Peyer's patch (tissue), 4 donors: ENCODE data around the gene TBCD. TPM values are rescaled to one million over a fixed set of nuclear protein-coding genes. Genes with fewer than 3 reads are reported as not detected.

ENCODE experiments used
- DNase-seq, 3 donors: peaks; one replicate each; pipeline ENCODE4 v3.0.0-alpha.2; 2017 to 2019
- H3K27ac ChIP-seq, 4 donors: fragments of 200-600 bp; sonication (generic); one replicate each; pipeline ENCODE4 v1.5.1; 2016 to 2019
- H3K27me3 ChIP-seq, 2 donors: fragments of 200-600 bp; sonication (generic); one replicate each; pipeline ENCODE4 v1.5.1; 2019
- H3K36me3 ChIP-seq, 3 donors: fragments of 200-600 bp; sonication (generic); one replicate each; pipeline ENCODE4 v1.5.1; 2016 to 2019
- H3K4me1 ChIP-seq, 4 donors: fragments of 200-600 bp; sonication (generic); one replicate each; pipeline ENCODE4 v1.5.1; 2016 to 2019
- H3K4me3 ChIP-seq, 4 donors: fragments of 200-600 bp; sonication (generic); 1 replicate in 3 of 4; 2 replicates in 1 of 4; pipeline ENCODE4 v1.5.1; 2016 to 2019; ENCODE audit warnings: mild to moderate bottlenecking in 1 of 4
- H3K9me3 ChIP-seq, 4 donors: fragments of 200-600 bp; sonication (generic); one replicate each; pipeline ENCODE4 v1.5.1; 2016 to 2019; ENCODE audit warnings: mild to moderate bottlenecking in 1 of 4
- POLR2A ChIP-seq, 2 donors: fragments of 450-650 bp; IDR thresholded peaks; one replicate each; pipeline ENCODE4 v1.5.1; 2017; ENCODE audit warnings: antibody characterized with exemption in 2 of 2, mild to moderate bottlenecking in 2 of 2, moderate library complexity in 2 of 2
- total RNA-seq, 4 donors: library from RNA; depleted of rRNA; stranded (reverse); fragments of >200 nt; gene quantifications; one replicate each; pipeline ENCODE4 v1.1.0, GENCODE V29; 2016
- TF ChIP-seq, protein P1 (sequence below), 6 experiments: fragments of 450-650 bp in 4 of 6; fragments of 200-600 bp in 2 of 6; sonication (generic) in 1 of 6; IDR thresholded peaks; one replicate each; pipeline ENCODE4 v1.5.1; 2017 to 2019; ENCODE audit warnings: antibody characterized with exemption in 6 of 6, mild to moderate bottlenecking in 3 of 6, moderate library complexity in 1 of 6

The TBCD gene
- total RNA-seq, 4 donors from 2014 or later = 58.7 to 130 (median 74.8) TPM

DNA sequence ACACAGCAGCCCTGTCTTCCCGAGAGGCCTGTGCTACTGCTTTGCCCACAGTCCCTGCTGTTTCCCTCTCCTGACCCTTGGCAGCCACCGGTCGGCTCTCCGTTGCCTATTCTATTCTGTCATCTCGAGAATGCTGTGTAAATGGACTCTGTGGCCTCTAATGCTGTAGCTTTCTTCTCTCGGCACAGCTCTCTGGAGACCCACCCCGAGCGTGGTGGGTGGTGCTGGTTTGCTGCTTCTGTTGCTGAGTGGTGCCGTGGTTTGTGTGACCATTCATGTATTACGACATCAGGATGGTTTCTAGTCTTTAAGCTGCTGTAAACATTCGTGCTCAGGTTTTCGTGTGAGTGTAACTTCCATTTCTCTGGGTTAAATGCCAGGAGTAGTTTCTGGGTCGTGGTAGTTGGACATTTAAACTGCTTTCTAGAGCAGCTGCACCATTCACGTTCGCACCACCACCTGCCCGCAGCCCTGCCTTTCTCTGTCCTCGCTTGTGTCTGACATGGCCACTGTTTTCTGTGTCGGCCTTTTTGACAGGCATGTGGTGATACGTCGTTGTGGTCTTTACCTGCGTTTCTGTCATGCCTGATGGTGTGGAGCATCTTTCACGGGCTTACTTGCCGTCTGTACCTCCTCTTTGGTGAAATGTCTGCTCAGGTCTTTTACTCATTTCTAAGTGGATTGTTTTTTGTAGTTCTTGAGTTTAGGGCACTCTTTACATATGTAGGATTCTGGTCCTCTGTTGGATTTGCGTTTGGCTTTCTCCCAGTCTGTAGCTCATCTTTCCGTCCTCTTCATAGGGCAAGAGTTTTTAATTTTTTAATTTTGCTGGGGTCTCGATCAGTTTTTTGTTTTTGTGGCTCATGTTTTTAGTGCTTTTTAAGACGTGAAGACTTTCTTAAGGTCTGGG, 135.6 kb downstream of the TBCD start:
- Histone ChIP-seq H3K9me3 (no peaks in the 10 kb centered on the region), H3K36me3 (no peaks in the 10 kb centered on the region), H3K27me3 (no peaks in the 10 kb centered on the region), H3K27ac (no peak overlapping the region), H3K4me3 (no peak overlapping the region), H3K4me1 (peaks cover 0 to 19% (median 6%) of the 10 kb centered on the region in 4 donors)
- TF ChIP-seq, protein P1, sequence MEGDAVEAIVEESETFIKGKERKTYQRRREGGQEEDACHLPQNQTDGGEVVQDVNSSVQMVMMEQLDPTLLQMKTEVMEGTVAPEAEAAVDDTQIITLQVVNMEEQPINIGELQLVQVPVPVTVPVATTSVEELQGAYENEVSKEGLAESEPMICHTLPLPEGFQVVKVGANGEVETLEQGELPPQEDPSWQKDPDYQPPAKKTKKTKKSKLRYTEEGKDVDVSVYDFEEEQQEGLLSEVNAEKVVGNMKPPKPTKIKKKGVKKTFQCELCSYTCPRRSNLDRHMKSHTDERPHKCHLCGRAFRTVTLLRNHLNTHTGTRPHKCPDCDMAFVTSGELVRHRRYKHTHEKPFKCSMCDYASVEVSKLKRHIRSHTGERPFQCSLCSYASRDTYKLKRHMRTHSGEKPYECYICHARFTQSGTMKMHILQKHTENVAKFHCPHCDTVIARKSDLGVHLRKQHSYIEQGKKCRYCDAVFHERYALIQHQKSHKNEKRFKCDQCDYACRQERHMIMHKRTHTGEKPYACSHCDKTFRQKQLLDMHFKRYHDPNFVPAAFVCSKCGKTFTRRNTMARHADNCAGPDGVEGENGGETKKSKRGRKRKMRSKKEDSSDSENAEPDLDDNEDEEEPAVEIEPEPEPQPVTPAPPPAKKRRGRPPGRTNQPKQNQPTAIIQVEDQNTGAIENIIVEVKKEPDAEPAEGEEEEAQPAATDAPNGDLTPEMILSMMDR (IDR thresholded peaks at IDR 0.05) = no peak
- TF ChIP-seq POLR2A (IDR thresholded peaks at IDR 0.05) = no peak
- no peak for DNase-seq

DNA sequence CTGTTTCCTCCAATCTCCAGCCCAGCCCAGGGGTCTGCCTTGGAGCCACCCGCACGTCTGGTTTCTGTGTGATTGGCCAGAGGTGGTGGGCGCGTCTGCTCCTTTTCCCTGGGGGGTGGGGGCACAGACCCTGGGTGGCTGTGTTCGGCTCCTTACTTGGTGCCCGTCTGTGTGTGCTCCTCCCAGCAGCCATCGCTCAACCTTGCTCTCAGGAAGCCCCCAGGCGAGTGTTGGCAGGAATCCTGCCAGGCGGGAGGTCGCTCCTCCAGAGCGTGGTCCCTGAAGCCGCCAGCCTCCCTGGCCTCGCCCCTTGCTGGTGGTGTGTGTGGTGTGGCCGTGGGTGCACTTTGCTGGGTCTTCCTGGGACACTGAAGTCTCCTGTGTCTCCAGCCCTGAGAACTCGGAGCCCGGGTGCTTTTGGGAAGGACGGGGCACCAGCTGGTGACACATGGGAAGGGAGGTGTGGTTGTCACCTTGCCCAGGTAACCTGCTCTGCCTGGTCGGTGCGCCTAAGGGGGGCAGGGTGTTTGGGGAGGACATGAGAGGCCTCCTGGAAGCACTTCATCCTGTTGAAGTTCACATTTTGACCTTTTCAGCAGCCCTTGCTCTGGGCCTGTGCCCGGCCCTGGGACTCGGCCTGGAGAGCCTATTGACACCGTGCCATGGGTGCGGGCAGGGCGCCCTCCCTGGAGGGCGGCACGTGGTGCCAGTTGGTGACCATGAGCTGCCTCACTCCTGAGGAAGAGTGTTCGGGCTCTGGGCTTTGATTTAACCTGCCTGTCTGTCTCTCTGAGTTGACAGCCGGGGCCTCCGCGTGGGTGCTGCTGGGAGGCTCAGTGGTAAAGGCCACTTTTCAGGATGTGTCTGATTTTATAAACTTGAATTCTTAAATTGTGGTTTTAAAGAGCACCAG, 137.0 kb downstream of the TBCD start:
- TF ChIP-seq POLR2A (IDR thresholded peaks at IDR 0.05) = no peak
- TF ChIP-seq, protein P1 (IDR thresholded peaks at IDR 0.05) = no peak
- Histone ChIP-seq H3K36me3 (no peaks in the 10 kb centered on the region), H3K27ac (peak overlapping the region in 1 of 4 donors; percentile 41), H3K4me1 (peaks cover 0 to 13% (median 6%) of the 10 kb centered on the region in 4 donors), H3K4me3 (no peak overlapping the region), H3K27me3 (no peaks in the 10 kb centered on the region), H3K9me3 (no peaks in the 10 kb centered on the region)
- DNase-seq = no peak

DNA sequence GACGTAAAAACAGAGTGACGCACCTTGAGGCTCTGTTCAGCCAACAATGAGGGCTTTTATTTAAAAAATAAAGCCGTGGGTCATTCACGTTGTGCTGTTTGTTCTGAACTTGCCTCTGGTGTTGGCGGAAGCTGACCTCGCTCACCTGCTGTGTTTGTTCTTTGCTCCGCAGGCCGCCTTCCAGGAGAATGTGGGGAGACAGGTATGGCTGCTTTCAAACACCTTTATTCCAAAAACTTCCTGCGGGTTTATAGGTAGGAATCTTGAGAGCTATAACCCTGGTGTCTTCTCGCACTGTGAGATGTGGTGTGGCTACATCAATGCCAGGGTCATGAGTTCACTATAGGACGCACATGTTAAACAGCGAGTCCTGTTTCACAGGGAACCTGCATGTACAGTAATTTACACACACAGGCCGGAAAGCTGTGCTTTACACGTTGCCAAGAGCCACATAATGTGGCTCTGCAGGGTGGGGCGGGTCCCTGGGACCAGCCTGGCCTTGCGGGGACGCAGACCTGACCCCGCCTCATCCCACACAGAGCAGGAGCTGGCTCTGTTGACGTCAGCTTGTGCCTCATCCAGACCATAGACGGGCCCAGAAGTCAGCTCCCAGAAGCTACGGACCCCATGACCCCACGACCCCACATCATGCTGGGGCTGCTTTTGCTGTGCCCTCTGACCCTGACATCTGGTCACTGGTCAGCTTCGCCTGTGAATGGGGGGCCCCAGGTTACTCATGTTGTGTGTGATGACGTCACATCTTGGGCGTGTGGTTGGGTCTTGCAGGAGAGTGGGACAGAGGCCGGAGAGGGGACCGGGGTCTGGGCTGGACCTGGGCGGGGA, 137.9 kb downstream of the TBCD start:
- H3K27ac ChIP-seq = peak overlapping the region in 1 of 4 donors; percentile 27
- no peak overlapping the region for H3K4me3 ChIP-seq
- H3K27me3 ChIP-seq = no peaks in the 10 kb centered on the region
- no peak for DNase-seq
- peaks cover 0 to 10% (median 8%) of the 10 kb centered on the region in 4 donors for H3K4me1 ChIP-seq
- TF ChIP-seq, protein P1 (IDR thresholded peaks at IDR 0.05) = no peak
- no peak for TF ChIP-seq POLR2A (IDR thresholded peaks at IDR 0.05)
- H3K36me3 ChIP-seq = no peaks in the 10 kb centered on the region
- no peaks in the 10 kb centered on the region for H3K9me3 ChIP-seq

DNA sequence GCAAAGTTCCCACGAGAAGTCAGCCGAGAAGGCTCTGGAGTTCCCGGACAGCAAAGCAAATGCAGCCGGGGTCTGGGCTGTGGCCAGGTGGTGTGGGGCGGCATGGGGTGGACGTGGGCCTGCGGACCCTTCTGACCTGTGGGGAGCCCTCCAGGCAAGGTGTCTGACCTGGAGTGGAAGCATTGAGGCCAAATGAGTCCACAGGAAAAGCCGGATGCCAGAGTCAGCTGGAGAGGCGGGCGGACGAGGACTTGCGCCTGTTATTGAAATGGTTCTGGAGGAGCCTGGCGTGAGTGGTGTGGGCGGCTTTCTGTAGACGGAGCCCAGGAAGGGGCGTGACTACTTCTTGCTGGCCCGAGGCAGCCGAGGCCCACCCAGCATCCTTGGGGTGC, 138.5 kb downstream of the TBCD start:
- no peaks in the 10 kb centered on the region for H3K9me3 ChIP-seq
- H3K4me3 ChIP-seq = no peak overlapping the region
- TF ChIP-seq, protein P1 (IDR thresholded peaks at IDR 0.05) = no peak
- no peak for TF ChIP-seq POLR2A (IDR thresholded peaks at IDR 0.05)
- peak overlapping the region in 1 of 4 donors; percentile 27 for H3K27ac ChIP-seq
- no peaks in the 10 kb centered on the region for H3K27me3 ChIP-seq
- no peak for DNase-seq
- peaks cover 0 to 10% (median 6%) of the 10 kb centered on the region in 4 donors for H3K4me1 ChIP-seq
- no peaks in the 10 kb centered on the region for H3K36me3 ChIP-seq
